HCEC 1CT (cell line): Measurements from ENCODE around the gene SIKE1.
"Not testable (repeated sequence)": the region's sequence is repeated elsewhere in the genome, so short reads cannot be mapped to it uniquely, and the experiment has no call there.

Experiments used
- DNase-seq: peaks from one replicate; pipeline ENCODE4 v3.0.0-alpha.2; 2017

SIKE1 gene

GRCh38 chr1:114780344-114781226 lies at the start of gene SIKE1:
Gene SIKE1 (minus strand): TSS chr1:114780685. CDS start chr1:114780607, 78 bp downstream.
- peak; percentile 93 for DNase-seq

- not testable (repeated sequence) for DNase-seq
These were observed 49.6 kb upstream of the SIKE1 start for GRCh38 chr1:114830075-114830474.

- peak; percentile 38 for DNase-seq
These were observed 47.8 kb upstream of the SIKE1 start for GRCh38 chr1:114828251-114828650.

- no peak for DNase-seq
These were observed 41.5 kb upstream of the SIKE1 start for GRCh38 chr1:114821978-114822377.

GRCh38 chr1:114820392-114820791 lies 39.9 kb upstream of the SIKE1 start:
- no peak for DNase-seq

- no peak for DNase-seq
These were observed 39.4 kb upstream of the SIKE1 start for GRCh38 chr1:114819869-114820268.

- not testable (repeated sequence) for DNase-seq
These were observed 24.0 kb upstream of the SIKE1 start for GRCh38 chr1:114804449-114804848.

- DNase-seq = no peak
These were observed 22.5 kb upstream of the SIKE1 start for GRCh38 chr1:114803001-114803400.

- DNase-seq = no peak
These were observed 13.6 kb upstream of the SIKE1 start for GRCh38 chr1:114794038-114794437.

GRCh38 chr1:114790581-114790980 lies 10.1 kb upstream of the SIKE1 start:
- not testable (repeated sequence) for DNase-seq

GRCh38 chr1:114786440-114786839 lies 6.0 kb upstream of the SIKE1 start:
- DNase-seq = not testable (repeated sequence)

- DNase-seq = no peak
These were observed 2.0 kb upstream of the SIKE1 start for GRCh38 chr1:114782476-114782875.

- DNase-seq = no peak
These were observed 763 bp downstream of the SIKE1 start for GRCh38 chr1:114779722-114780121.

GRCh38 chr1:114776726-114777125 lies 3.8 kb downstream of the SIKE1 start:
- DNase-seq = not testable (repeated sequence)

GRCh38 chr1:114771992-114772391 lies 8.5 kb downstream of the SIKE1 start:
- no peak for DNase-seq

GRCh38 chr1:114770989-114771388 lies 9.5 kb downstream of the SIKE1 start:
- no peak for DNase-seq

- DNase-seq = no peak
These were observed 15.8 kb downstream of the SIKE1 start for GRCh38 chr1:114764689-114765088.

- DNase-seq = peak; percentile 25
These were observed 22.1 kb downstream of the SIKE1 start for GRCh38 chr1:114758256-114758832.

- peak; percentile 98 for DNase-seq
These were observed 22.8 kb downstream of the SIKE1 start, which contains the start of gene CSDE1 for GRCh38 chr1:114757455-114758255. Gene CSDE1 (minus strand): TSS chr1:114757984. CDS start chr1:114739890, 18,094 bp downstream.

- DNase-seq = peak; percentile 52
These were observed 23.5 kb downstream of the SIKE1 start for GRCh38 chr1:114756949-114757454.

GRCh38 chr1:114756009-114756892 lies 24.2 kb downstream of the SIKE1 start:
- no peak for DNase-seq
